ENCODE results near the gene EXOC8.
"Not testable (repeated sequence)": the region's sequence is repeated elsewhere in the genome, so short reads cannot be mapped to it uniquely, and the experiment has no call there.

EXOC8 gene

DNA sequence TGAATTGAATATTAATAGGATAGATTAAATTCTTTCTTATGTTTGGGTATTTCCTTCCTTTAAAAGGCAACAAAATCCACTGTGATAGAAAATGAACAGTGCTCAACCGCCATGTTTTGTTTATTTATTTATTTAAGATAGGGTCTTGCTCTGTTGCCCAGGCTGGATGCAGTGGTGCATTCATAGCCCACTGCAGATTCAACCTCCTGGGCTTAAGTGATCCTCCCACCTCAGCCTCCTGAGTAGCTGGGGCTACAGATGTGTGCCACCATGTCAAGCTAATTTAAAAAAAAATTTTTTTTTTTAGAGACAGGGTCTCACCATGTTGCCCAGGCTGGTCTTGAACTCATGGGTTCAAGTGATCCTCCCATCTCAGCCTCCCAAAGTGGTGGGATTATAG lies 11.2 kb upstream of the EXOC8 start:
- DNase-seq: not testable (repeated sequence)

DNA sequence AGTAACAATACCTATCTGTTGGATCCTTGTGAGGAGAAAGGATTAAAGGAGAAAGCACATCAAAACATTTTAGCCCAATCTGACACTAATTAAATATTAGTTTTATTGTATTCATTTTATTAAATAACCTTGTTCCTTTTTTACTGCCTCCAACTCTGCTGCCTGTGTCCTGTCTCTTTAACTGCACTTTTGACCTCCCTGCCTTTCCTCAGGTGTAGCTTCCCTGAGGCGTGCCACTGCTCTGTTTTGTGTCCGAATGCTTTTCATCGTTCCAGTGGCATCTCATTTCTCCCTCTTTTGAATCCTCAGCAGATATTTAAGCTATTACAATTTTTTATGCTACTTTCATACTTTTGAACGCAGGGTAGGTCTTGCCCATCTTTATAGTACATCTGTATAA lies 10.8 kb upstream of the EXOC8 start:
- no peak for DNase-seq

DNA sequence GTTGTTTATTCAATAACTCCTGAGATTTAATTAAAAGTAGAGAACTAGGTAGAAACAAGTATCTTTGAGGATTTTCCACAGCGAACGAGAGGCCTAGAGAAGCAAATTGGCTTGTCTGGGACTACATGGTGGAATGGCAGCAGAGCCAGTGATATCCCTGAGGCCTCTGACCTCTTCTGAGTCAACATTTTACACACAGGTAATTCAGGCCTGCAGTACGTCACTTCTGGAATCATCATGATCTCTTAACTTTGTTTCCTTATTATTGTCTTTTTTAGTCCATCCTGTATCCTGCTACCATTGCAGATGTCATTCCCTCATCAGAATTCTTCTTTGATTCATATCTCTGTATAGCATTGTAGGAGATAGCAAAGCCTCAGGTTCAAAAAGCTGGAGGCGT lies 10.3 kb upstream of the EXOC8 start:
- DNase-seq: no peak

DNA sequence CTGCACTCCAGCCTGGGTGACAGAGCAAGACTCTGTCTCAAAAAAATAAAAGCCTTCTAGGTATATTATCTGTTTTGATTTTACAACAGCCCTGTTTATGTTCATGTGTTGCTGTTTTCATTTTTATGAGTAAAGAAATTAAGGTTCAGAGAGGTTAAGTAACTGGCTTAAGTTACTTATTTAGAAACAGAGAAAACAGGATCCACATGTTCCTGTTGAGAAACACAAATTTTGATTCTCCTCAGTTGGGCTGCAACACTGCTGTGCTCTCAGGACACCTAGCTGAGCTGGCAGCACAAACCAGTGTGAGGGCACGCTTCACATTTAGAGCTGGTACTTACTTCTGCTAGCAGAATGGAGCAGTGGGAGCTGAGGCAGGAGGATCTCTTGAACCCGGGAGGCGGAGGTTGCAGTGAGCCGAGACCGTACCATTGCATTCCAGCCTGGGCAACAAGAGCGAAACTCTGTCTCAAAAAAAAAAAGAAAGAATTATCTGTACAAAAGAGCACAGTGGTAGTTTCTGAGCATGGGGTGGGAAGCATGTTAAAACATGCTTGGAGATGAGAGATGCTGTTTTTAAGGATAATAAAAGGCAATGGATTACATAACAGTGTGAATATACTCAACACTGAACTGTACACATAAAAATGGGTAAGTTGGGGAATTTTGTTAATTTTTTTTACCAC lies 2.8 kb upstream of the EXOC8 start:
- DNase-seq: no peak

DNA sequence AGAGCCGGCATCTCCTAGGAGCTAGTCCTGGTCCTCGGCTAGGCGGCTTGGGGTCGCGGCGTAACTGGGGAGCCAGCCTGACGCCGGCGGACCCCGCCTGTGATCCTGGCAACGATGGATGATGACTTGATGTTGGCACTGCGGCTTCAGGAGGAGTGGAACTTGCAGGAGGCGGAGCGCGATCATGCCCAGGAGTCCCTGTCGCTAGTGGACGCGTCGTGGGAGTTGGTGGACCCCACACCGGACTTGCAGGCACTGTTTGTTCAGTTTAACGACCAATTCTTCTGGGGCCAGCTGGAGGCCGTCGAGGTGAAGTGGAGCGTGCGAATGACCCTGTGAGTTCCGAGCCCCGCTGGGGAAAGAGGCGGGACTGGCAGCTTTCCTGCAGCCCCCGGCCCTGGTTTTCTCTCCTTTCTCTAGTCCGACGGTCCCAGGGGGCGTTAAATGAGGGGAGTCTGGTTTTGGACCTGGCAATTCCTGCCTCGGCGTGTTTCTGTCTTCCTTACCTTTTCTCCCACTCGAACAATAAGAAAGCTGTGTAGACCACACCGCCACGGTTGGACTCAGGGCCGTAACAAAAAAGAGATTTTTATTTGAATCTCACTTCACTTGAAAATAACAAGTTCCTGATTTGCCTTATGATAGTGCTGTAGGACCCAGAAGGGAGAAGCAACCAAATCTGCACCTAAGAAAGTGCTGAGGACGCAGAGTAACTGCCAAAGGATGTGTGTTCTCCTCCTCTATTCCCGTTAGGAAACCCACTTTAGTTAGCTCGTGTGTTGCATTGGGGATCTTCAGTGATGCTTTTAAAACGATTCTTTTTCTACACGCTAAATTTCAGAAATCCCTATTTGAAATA lies 847 bp upstream of the EXOC8 start, which contains the start of gene SPRTN:
SPRTN (plus strand) TSS at position 24 of the 859 bp plus-strand sequence; CDS start at position 115, 91 bp downstream.
- DNase-seq: no peak

DNA sequence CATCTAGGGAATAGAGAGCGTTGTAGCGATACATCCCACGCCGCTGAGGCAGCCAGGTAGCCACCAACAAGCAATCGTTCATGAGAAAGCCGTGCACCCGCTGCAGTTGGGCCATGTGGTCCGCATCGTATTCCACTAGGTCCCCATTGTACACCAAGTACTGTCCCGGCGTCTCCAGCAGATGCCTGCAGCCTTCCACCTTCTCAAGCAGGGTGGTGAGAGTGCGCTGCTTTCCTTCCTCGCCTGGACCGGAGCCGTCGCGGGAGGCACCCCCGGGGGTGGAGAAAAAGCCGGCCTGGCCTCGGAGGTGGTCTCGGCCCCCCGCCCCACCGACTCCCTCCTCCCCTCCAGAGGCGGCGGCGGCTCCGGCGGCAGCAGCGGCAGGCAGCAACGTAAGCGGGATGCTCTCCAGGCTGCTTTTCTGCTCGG lies 595 bp downstream of the EXOC8 start:
- DNase-seq: no peak

DNA sequence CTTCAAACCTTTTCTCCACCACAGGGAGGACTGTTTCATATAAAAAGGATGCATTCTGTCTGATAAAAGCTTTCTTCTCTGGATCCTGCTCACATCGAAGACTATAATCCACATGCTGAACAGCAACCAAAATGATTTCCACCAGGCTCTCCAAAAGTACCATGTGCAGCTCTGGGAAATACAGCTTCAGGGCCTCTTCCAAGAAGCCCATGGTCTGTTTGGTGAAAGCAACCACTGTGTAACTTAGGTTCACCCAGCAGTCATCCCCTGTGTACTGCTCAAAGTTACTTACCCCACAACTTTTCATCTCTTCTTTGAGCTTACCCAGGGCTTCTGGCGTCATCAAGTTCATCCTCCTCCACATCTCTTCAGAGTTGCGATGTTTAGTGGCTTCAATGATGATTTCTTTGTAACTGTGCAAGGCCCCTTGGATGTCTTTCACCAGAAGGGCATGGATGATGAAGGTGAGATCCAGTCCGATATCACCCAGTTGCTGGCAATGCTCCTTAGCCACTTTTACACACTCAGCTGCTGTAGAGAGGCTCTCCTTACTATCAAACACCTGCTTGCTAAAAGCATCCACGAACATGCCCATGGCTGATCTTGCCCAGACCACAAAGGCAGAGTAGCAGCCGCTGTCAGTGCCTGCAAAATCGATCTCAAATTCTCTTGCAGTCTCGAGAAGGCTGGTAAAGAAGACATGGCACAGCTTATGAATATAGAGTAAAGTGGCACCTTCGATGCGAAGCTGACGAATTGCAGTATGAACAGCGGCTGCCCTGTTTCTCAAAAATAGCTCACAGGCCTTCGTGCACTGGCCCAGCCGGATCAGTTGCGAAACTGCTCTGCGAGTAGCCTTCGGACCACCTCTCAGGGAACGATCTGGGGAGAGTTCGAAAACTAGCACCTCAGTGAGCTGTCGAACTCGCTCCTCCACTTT lies 1.7 kb downstream of the EXOC8 start:
- no peak for DNase-seq

DNA sequence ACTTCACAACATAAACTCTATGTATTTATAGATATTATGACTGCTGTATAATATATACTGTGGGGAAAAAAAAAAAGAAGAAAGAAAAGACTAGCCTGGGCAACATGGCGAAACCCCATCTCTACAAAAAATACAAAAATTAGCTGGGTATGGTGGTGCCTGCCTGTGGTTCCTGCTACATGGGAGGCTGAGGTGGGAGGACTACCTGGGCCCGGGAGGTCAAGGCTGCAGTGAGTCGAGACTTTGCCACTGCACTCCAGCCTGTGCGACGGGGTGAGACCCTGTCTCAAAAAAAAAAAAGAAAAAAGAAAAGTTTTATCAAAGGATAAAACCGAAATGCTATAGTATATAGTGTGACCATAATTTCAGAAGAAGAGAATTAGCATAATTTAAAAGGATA lies 2.7 kb downstream of the EXOC8 start:
- DNase-seq: no peak

DNA sequence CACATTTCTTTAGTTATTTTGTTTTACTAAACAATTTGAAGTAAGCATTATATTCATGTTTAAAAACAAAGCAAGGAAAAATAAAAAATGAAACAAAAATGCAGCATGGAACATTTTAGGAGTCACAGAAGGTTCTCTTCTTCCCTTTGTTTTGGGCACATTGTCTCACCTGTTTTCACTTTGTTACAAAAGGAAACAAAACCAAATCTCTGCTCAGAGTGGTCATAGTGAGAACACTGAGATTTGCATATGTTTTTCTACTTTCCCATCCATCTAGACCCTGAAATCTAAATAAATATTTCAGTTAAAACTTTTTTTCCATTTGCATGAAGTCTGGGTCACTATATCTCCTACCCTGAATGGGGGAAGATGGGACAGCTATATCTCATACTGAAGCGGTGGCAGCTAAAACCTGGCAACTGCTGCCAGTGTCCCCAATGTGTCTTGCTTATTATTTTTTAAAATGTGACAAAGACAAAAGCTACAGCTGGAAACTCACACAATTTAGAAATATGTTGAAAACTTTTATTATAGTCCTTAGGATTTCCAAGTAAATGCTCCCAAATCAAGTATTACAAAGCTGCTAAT lies 3.5 kb downstream of the EXOC8 start:
- no peak for DNase-seq

DNA sequence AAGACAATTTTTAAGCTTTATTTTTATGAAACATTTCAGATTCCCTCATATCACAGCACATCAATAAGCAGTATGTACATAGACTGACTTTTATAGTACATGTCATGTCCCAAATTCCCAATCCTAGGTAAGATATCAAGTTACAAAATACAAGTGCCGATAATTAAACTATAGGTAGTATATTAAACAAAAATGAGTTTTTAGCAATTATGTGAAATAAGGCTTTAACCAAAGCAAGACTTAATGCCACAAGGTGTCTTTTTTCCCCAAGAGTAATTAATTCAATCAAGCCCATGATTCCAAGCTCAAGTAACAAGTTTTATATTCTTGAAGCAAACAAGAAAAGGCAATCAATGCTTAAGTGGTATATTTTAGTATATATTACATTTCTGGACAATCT lies 4.9 kb downstream of the EXOC8 start:
- DNase-seq: no peak

DNA sequence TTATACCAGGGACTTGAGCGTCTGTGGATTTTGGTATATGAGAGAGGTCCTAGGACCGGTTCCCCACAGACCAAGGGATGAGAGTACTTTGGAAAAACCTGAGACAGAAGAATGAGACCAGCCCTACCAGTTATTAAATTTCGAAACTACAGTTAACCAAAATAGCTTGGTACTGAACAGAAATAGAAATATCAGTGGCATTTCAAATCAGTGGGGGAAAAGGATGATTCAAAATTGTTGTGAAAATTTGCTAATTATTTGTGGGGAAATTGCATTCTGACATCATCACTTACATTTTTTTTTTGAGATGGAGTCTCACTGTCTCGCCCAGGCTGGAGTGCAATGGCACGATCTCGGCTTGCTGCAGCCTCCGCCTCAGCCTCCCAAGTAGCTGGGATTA lies 8.2 kb downstream of the EXOC8 start:
- DNase-seq: no peak

DNA sequence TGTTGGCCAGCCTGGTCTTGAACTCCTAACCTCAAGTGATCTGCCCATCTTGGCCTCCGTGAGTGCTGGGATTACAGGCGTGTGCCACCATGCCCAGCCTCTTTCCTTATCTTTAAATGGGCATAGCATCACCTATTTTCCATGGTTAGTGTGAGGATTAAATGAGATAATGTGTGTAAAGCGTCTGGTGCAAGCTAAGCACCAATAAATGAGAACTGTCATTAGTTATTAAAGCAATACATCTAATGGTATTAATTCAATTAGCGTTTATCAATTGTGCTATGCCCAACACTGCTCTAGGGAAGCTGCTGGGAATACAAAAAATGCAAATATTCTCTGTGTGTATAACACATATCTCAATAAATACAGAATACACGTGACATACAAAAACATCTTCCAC lies 10.0 kb downstream of the EXOC8 start:
- DNase-seq: no peak

DNA sequence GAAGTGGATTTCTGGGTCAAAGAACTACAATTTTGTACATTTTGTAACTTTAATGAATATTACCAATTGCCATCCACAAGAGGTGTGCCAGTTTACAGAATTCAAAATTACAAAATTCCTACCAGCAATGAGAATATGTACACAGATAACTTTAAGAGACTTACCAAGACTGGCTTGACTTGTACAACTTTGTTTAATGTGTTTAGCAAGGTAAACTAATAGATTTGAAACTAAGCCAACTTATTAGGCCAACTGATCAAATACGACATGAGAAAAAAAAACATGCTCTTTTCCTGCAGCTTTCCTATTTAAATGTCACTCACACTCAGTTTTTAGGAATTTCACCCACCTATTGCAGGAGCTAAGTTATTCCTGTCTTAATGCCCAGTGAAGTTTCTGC lies 11.4 kb downstream of the EXOC8 start:
- no peak for DNase-seq

DNA sequence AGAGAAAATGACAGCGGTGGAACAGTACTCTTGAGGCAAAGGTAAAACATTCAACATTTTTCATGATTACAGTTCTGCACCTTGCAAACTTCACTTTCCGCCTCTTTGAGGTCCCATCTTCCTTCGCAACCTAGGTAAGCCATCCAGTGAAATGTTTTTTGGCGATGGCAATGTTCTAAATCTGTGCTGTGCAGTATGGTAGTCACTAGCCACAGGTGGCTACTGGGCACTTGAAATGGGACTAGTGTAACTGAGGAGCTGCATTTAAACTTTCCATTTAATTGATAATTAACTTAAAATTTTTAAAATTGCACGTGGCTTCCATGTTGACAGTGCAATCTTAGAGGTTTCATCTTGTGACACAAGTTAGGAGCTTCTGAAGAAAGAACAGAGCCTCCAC lies 13.0 kb downstream of the EXOC8 start:
- DNase-seq: no peak

DNA sequence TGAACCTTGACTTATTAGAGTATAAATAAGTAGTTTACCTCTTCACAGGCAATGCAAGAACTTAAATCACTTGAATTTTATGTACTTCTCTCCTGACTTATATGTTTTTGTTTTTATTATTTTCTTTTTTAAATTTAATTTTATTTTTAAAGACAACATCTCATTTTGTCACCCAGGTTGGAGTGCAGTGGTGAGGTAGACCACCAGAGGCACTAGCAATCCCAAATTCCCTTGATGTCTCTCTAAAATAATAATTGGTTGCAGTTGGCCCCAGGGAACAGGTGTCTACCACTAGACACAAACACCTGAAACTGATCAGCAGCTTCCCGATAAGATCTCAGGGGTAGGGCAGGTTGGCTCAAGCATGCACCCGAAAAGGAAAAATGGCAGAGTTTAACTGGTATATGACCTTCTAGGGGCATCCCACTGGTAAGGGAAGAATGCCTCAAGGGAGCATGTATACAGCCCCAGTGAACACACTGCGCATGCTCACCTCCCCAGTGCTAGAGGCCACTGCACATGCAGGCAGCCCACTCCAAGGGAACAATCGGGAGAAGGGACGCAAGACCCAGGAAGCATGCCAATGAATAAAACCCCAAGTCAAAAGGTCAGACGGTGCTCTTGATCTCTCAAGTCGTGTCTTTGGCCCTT lies 14.6 kb downstream of the EXOC8 start:
- no peak for DNase-seq

DNA sequence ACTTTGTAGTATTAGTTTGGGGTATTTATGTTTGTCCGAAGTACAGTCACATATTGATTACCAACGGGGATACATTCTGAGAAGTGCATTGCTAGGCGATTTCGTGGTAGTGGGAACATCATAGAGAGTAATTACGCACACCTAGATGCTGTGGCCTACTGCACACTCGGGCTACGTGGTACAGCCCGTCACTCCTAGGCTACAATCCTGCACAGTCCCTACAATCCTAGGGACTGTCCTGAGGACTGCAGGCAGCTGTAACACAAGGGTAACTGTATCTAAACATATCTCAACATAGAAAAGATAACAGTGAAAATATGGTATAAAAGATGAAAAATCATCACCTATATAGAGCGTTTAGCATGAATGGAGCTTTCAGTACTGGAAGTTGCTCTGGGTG lies 18.6 kb downstream of the EXOC8 start:
- no peak for DNase-seq

DNA sequence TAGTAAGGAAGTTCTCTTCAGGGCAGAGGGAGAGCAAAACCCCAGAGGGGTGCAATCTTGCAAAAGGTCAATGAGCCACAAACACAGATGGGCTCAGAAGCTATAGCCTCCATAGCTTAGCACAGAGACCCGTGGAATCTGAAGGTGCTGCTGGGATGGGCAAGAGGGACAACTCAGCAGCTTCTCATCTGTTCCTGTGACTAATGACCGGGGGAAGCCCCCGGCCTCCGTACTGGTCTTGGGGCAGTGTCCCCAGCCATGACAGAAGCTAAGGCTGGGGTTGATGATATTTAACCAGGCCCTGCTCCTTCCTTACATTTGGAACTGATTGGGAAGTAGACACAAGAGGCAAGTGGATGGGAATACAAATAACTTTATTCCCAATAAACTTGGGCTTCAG lies 19.1 kb downstream of the EXOC8 start:
- no peak for DNase-seq

DNA sequence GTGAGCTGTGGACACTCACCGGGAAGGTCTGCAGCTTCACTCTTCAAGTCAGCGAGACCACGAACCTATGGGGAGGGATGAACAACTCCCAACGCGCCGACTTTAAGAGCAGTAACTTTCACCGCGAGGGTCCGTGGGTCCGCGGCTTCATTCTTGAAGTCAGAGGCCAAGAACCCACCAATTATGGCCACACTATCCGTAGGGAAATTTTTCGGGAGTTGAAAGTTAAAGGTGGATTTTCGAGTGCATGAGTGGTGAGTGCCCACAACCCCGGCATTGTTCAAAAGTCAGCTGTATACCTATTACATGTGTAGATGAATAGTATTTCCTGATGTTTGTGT lies 19.7 kb downstream of the EXOC8 start:
- DNase-seq: no peak

DNA sequence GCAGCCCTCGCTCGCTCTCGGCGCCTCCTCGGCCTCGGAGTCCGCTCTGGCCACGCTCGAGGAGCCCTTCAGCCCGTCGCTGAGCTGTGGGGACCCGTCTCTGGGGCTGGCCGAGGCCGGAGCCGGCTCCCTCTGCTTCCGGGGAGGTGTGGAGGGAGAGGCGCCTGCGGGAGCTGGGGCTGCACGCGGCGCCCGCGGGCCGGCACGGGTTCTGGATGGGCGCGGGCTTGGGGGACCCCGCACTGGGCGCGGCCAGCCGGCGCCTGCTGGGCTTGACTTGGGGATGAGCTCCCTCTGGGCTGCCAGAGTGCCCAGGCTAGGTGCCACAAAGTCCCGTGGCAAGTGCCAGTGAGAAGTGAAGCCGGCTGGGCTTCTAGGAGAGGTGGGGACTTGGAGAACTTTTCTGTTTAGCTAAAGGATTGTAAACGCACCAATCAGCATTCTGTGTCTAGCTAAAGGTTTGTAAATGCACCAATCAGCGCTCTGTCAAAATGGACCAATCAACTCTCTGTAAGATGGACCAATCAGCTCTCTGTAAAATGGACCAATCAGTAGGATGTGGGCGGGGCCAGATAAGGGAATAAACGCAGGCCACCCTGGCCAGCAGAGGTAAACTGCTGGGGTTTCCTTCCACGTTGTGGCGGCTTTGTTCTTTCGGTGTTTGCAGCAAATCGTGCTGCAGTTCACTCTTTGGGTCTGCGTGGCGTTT lies 20.2 kb downstream of the EXOC8 start:
- no peak for DNase-seq

DNA sequence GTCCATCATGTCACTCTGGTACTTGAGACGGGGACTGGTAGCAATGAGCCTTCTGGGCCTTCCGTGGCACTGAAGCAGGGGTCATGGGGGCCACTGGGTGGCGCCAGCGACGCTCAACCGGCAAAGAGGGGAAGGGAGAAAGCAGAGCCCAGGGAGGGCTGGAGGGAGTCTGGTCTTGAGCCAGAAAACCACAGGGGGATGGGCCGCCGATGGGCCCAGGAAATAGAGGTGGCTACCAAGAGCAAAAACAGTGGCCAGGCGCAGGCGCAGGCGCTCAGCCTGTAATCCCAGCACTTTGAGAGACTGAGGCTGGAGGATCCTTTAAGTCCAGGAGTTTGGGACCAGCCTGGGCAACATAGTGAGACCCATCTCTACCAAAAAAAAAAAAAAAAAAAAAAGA lies 21.8 kb downstream of the EXOC8 start:
- DNase-seq: peak; percentile 77

DNA sequence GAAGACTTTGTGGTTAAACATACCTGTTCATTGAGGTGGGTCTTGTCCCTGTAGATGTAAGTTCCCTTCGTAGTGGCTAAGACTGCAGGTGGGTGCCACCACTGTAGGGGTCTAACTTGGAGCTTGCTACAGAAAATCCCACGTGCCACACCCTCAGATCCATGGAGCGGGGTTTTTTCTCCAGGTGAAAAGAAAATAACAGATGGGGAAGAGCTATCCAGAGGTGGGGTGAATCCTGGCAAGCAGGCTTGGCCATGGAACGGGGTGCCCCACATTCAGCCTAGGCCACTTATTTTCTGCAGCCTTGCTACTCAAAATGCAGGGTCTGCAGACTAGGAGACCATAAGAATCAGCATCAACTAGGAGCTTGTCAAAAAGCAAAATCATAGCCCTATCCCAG lies 24.0 kb downstream of the EXOC8 start:
- DNase-seq: no peak

DNA sequence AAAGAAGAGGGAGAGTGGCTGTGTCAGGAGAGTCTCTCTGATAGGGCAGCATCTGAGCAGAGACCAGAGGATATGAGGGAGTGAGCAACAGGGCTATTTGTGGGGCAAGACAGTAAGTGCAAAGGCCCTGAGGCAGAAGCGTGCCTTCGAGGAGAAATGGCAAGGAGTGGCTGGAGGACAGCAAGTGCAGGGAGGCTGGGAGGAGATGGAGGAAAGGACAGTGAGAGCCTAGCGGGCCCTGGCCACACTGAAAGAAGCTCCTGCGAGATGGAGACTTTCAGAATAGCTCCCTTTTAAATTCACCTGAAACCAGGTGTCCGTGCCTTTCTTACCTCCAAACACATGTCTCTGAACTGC lies 25.2 kb downstream of the EXOC8 start:
- DNase-seq: no peak

Measured in activated effector memory CD4-positive, alpha-beta T cell treated with anti-CD3 and anti-CD28 coated beads, Interleukin-2, amount 50 U/mL, for 16 hours (primary cell).